IMR-90 (cell line): ENCODE measurements around the gene RPH3AL.

Experiments used
- CTCF ChIP-seq: conservative IDR thresholded peaks from 2 replicates; pipeline ENCODE4 v1.5.1; 2012; ENCODE audit warnings: mild to moderate bottlenecking, low read depth, low read length, improper control_type of control experiment
- ELK1 ChIP-seq: fragments of 150-350 bp; IDR thresholded peaks from 2 replicates; pipeline ENCODE4 v1.6.1; 2016; ENCODE audit warnings: low read depth, mild to moderate bottlenecking, low read length, moderate library complexity, borderline replicate concordance
- POLR2A ChIP-seq: IDR thresholded peaks from 2 replicates; pipeline ENCODE4 v1.6.1; 2012; ENCODE audit warnings: mild to moderate bottlenecking, low read depth, low read length
- RFX5 ChIP-seq: IDR thresholded peaks from 2 replicates; pipeline ENCODE4 v1.8.0; 2012; ENCODE audit warnings: low read depth, mild to moderate bottlenecking, low read length, moderate library complexity
- SMC3 ChIP-seq: fragments of 150-350 bp; IDR thresholded peaks from 2 replicates; pipeline ENCODE4 v1.6.1; 2016; ENCODE audit warnings: low read depth, mild to moderate bottlenecking, antibody characterized with exemption, low read length, moderate library complexity

- TF ChIP-seq CTCF = no peak
- no peak for TF ChIP-seq SMC3
- no peak for TF ChIP-seq POLR2A
- no peak for TF ChIP-seq RFX5
- no peak for TF ChIP-seq ELK1
Observed at GRCh38 chr17:356671-357434, 4.2 kb upstream of the RPH3AL start.
